Measurements from ENCODE around the gene MLST8. TPM values are rescaled to one million over a fixed set of nuclear protein-coding genes. Genes with fewer than 3 reads are reported as not detected.
"Not testable (repeated sequence)": the region's sequence is repeated elsewhere in the genome, so short reads cannot be mapped to it uniquely, and the experiment has no call there.

The MLST8 gene
- total RNA-seq, 1 donor from 2014 or later = 61.9 TPM

DNA sequence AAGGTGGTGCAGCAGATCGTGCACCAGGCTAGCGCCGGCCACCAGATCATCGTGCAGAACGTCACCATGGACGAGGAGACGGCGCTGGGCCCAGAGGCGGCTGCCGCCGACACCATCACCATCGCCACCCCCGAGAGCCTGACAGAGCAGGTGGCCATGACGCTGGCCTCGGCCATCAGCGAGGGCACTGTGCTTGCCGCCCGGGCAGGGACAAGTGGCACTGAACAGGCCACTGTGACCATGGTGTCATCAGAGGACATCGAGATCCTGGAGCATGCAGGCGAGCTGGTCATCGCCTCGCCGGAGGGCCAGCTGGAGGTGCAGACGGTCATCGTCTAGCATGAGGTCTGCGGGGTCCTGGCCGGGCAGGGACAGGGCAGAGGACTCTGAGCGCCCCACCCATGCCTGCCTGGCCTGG lies 30.0 kb downstream of the MLST8 start:
- no peaks in the 10 kb centered on the region for H3K4me1 Mint-ChIP-seq (ENCODE audit: low read depth)
- H3K27me3 Mint-ChIP-seq (ENCODE audit: insufficient read depth) = peaks cover 2% of the 10 kb centered on the region
- intact Hi-C loops (cut with micrococcal nuclease) = no loop called here
- no peaks in the 10 kb centered on the region for H3K9me3 Mint-ChIP-seq
- DNase-seq (ENCODE audit: low spot score) = no peak
- H3K36me3 Mint-ChIP-seq (ENCODE audit: low read depth) = peaks cover 5% of the 10 kb centered on the region
- H3K4me3 Mint-ChIP-seq = no peak overlapping the region
- H3K27ac Mint-ChIP-seq = no peak overlapping the region

DNA sequence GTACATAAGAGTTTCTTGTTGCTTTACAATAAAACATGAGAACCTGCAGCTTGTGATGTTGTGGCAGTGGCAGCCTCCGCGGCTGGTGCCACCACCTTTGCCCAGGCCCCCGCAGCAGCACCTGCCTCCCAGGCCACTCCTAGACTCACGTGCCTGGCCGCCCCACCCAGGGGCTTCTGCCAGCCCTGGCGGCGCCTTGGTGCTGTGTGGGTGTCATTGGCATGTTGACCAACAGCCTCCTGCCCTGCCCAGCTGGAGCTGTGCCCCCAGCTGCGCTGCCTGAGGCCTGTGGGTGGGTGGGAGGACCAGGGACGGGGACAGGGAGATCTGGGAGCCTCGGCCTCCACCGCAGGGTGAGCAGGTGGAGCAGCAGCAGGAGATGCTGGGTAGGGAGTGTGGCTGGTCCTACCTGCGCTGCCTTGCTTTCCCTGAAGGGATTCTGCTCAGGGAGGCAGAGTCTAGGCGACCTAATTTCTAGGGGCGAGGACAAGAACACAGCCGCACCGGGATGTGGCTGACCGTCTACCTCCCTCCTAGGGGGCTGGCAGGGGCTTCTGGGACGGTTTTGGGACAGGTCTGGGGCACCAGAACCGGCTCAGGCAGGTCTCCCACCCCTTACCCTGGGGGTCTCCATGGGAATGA lies 30.6 kb downstream of the MLST8 start:
- Mint-ChIP-seq H3K36me3 (ENCODE audit: low read depth) (peaks cover 5% of the 10 kb centered on the region), H3K4me1 (ENCODE audit: low read depth) (no peaks in the 10 kb centered on the region), H3K27me3 (ENCODE audit: insufficient read depth) (peaks cover 2% of the 10 kb centered on the region), H3K9me3 (no peaks in the 10 kb centered on the region), H3K4me3 (no peak overlapping the region), H3K27ac (no peak overlapping the region)
- intact Hi-C loops (cut with micrococcal nuclease) = no loop called here
- no peak for DNase-seq (ENCODE audit: low spot score)

DNA sequence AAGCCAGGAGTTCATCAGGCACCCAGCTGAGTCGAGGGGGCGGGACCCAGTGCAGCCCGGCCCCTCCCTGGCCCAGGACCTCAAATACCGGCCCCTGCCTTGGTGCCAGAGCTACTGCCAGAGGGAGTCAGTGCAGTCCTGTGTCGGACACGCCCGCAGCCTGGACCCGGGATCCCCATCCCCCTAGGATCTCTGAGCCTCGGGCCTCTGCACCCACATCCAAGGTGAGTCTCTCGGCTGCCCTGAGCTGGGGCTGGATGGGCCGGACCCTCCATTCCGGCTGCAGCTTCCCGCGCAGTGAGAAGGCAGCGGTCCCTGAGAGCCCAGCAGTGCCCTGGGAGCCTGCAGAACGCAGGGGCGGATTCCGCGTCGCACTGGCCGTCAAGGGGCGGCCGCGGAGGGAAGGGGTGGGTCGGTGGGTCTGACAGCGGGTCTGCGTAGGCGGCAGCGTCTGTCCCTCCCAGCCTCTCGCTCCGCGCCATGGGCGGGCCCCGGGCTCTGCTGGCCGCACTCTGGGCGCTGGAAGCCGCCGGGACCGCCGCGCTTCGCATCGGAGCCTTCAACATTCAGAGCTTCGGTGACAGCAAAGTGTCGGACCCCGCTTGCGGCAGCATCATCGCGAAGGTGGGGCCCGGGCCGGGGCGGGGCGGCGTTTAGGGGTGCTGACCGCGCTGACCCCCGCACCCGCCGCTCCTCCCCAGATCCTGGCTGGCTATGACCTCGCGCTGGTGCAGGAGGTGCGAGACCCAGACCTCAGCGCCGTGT lies 31.3 kb downstream of the MLST8 start, which contains the start of gene DNASE1L2:
DNASE1L2 (plus strand) TSS at position 108 of the 765 bp plus-strand sequence; CDS start at position 481, 373 bp downstream.
- Mint-ChIP-seq H3K27ac (no peak within 1 kb of the TSS), H3K4me3 (no peak within 1 kb of the TSS), H3K9me3 (no peaks in the 10 kb centered on the region), H3K27me3 (ENCODE audit: insufficient read depth) (peaks cover 2% of the 10 kb centered on the region), H3K4me1 (ENCODE audit: low read depth) (no peaks in the 10 kb centered on the region), H3K36me3 (ENCODE audit: low read depth) (peaks cover 5% of the 10 kb centered on the region)
- intact Hi-C loops (cut with micrococcal nuclease) = no loop called here
- no peak for DNase-seq (ENCODE audit: low spot score)

DNA sequence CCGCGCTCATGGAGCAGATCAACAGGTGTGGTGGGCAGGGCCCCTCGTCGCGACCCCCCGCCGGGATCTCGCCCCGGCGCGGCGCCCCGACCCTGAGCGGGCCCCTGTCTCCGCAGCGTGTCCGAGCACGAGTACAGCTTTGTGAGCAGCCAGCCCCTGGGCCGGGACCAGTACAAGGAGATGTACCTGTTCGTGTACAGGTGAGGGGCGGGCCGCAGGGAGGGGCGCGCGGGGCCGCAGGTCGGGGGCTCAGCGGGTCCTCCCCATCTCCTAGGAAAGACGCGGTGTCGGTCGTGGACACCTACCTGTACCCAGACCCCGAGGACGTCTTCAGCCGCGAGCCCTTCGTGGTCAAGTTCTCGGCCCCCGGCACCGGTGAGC lies 31.8 kb downstream of the MLST8 start:
- no peaks in the 10 kb centered on the region for H3K9me3 Mint-ChIP-seq
- peaks cover 2% of the 10 kb centered on the region for H3K27me3 Mint-ChIP-seq (ENCODE audit: insufficient read depth)
- H3K27ac Mint-ChIP-seq = no peak overlapping the region
- intact Hi-C loops (cut with micrococcal nuclease) = no loop called here
- H3K36me3 Mint-ChIP-seq (ENCODE audit: low read depth) = peaks cover 5% of the 10 kb centered on the region
- no peak for DNase-seq (ENCODE audit: low spot score)
- no peak overlapping the region for H3K4me3 Mint-ChIP-seq
- no peaks in the 10 kb centered on the region for H3K4me1 Mint-ChIP-seq (ENCODE audit: low read depth)

DNA sequence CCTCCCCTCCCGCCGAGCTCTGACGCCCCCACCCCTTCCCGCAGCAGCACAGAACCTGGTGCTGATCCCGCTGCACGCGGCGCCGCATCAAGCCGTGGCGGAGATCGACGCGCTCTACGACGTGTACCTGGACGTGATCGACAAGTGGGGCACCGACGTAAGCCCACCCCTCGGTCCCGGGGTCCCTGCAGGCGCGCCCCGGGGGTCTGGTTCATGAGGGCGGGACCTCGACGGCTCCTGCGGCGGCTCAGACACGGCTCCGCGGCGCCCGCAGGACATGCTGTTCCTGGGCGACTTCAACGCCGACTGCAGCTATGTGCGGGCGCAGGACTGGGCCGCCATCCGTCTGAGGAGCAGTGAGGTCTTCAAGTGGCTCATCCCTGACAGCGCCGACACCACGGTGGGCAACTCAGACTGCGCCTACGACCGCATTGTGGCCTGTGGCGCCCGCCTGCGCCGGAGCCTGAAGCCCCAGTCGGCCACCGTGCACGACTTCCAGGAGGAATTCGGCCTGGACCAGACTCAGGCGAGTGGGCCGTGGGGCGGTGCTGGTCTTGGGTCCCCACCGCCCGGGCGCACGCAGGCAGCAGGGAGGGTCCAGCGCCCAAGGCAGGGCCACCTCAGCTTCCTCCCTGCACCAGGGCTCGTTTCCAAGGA lies 32.4 kb downstream of the MLST8 start:
- no peak overlapping the region for H3K4me3 Mint-ChIP-seq
- no peak for DNase-seq (ENCODE audit: low spot score)
- intact Hi-C loops (cut with micrococcal nuclease) = no loop called here
- H3K27ac Mint-ChIP-seq = no peak overlapping the region
- peaks cover 7% of the 10 kb centered on the region for H3K36me3 Mint-ChIP-seq (ENCODE audit: low read depth)
- no peaks in the 10 kb centered on the region for H3K4me1 Mint-ChIP-seq (ENCODE audit: low read depth)
- no peaks in the 10 kb centered on the region for H3K9me3 Mint-ChIP-seq
- peaks cover 2% of the 10 kb centered on the region for H3K27me3 Mint-ChIP-seq (ENCODE audit: insufficient read depth)

DNA sequence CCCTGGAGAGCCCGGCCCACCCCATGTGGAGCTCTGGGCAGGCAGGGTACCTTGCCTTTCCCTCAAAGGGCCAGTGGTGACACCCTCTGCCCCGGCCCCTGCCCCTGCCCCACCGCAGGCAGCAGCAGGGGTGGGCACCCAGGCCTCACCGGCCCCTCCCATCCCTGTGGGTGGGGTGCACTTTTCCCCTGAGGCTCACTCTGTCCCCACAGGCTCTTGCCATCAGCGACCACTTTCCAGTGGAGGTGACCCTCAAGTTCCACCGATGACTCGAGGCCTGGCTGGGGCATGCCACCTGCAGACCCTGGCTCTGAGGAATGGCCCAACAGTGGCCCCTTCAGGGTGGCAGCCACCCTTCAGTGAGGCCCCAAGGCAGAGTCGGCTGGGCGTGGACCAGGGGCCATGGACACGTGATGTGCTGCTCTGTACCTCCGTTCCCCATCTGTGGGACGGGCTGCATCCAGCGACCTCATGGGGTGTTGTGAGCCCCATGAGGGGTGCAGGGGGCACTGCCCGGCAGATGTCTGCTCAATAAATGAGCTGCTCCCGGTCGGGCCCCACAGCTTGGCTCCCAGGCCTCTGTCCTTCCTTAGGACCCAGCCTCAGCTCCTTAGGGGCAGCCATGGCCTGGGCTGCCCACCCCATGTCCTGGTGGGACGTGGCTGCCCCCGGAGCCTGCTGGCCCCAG lies 33.0 kb downstream of the MLST8 start:
- H3K36me3 Mint-ChIP-seq (ENCODE audit: low read depth) = peaks cover 7% of the 10 kb centered on the region
- intact Hi-C loops (cut with micrococcal nuclease) = no loop called here
- DNase-seq (ENCODE audit: low spot score) = no peak
- H3K4me1 Mint-ChIP-seq (ENCODE audit: low read depth) = no peaks in the 10 kb centered on the region
- no peak overlapping the region for H3K27ac Mint-ChIP-seq
- peaks cover 2% of the 10 kb centered on the region for H3K27me3 Mint-ChIP-seq (ENCODE audit: insufficient read depth)
- H3K9me3 Mint-ChIP-seq = no peaks in the 10 kb centered on the region
- H3K4me3 Mint-ChIP-seq = no peak overlapping the region

DNA sequence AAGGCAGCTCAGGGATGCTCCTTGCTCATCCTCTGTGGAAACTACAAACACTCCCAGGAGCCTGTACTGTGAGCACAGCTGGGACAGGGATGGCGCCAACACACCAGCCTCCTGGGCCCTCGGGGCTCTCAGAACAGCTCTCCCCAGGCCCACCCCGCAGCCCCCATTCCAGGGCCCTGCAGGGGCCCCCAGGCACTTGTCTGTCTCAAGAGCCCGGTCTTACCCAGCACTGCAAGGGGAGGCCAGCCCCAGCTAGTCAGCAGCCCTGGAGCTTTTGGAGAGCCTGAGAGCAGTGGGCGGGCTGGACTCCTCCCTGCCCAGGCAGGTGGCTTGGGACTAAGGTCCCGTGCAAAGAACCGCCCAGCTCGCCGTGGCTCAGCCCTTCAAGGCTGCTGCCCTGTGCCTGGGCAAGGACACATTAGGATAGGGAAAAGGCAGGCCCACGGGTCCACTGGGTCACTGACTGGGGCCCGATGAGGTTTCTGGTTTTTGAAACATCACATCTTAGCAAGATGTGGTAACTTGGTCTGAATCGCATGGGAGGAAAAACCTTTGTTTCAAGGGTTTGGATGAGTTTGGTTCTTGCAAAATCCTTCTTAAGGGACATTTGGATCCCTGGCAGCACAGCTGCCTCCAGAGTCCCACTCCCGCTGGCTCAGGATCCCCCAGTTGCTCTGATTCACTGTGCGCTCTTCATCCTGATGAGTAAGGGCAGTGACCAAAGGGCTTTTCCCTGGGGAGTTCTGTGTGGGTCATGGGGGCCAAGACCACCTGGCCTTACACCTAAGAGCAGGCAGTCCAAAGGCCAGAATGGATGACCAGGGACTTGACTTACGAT lies 33.8 kb downstream of the MLST8 start:
- Mint-ChIP-seq H3K4me1 (ENCODE audit: low read depth) (no peaks in the 10 kb centered on the region), H3K36me3 (ENCODE audit: low read depth) (peaks cover 7% of the 10 kb centered on the region), H3K27ac (no peak overlapping the region), H3K4me3 (no peak overlapping the region), H3K9me3 (no peaks in the 10 kb centered on the region), H3K27me3 (ENCODE audit: insufficient read depth) (peaks cover 2% of the 10 kb centered on the region)
- DNase-seq (ENCODE audit: low spot score) = no peak
- intact Hi-C loops (cut with micrococcal nuclease) = no loop called here

DNA sequence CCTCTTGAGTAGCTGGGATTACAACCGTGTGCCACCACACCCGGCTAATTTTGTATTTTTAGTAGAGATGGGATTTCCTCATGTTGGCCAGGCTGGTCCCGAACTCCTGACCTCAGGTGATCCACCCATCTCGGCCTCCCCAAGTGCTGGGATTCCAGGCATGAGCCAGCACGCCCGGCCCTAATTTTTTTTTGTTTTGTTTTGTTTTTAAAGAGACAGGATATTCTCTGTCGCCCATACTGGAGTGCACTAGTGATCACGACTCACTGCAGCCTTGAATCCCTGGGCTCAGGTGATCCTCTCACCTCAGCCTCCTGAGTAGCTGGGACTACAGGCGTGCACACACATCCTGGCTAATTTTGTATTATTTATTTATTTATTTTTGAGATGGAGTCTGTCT lies 35.1 kb downstream of the MLST8 start:
- DNase-seq (ENCODE audit: low spot score); intact Hi-C loops (cut with micrococcal nuclease); H3K9me3 Mint-ChIP-seq; H3K4me3 Mint-ChIP-seq; H3K27ac Mint-ChIP-seq; H3K4me1 Mint-ChIP-seq (ENCODE audit: low read depth); H3K27me3 Mint-ChIP-seq (ENCODE audit: insufficient read depth); H3K36me3 Mint-ChIP-seq (ENCODE audit: low read depth): not testable (repeated sequence)

DNA sequence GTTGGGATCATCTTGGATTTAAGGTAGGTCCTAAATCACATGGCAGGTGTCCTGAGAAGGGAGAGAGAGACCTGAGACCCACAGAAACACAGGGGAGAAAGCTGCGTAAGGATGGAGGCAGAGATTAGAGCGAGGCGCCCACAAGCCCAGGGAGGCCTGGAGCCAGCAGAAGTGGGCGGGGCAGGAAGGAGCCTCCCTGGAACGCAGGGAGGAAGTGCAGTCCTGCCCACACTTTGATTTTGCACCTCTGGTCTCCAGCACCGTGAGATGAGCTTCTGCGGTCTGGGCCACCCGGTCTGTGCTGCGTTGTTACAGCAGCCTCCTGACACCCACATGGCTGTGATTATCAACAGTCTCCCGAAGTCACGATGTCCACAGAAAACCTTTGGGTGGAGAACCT lies 37.3 kb downstream of the MLST8 start:
- no peak overlapping the region for H3K27ac Mint-ChIP-seq

DNA sequence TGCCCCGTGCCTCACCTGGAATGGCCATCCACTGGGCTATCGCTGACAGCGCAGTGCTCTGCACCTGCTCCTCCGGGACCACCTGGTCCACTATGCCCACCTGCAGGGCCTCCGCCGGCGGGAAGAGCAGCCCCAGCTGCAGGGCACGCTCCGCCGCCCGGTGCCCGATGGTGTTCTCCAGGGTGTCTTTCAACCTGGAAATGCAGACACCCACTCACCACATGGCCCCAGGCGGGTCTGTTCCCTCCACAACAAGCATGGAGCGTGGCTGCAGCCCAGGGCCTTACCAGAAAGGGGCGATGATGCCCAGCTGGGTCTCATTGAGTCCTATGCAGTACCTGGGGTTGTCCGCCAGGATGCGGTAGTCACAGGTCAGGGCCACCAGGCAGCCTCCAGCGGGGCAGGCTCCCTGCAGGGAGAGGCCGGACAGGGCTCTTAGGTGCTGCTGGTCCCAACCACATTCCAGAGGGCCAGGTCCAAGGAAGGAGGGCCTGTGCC lies 37.8 kb downstream of the MLST8 start:
- no peak for DNase-seq (ENCODE audit: low spot score)
- Mint-ChIP-seq H3K27ac (no peak overlapping the region), H3K4me1 (ENCODE audit: low read depth) (no peaks in the 10 kb centered on the region), H3K9me3 (no peaks in the 10 kb centered on the region), H3K4me3 (no peak overlapping the region), H3K36me3 (ENCODE audit: low read depth) (peaks cover 8% of the 10 kb centered on the region), H3K27me3 (ENCODE audit: insufficient read depth) (no peaks in the 10 kb centered on the region)
- intact Hi-C loops (cut with micrococcal nuclease) = no loop called here

More for the DNA sequence above, 37.3 kb downstream of the MLST8 start:
- no peaks in the 10 kb centered on the region for H3K9me3 Mint-ChIP-seq
- H3K4me3 Mint-ChIP-seq = no peak overlapping the region
- no peaks in the 10 kb centered on the region for H3K27me3 Mint-ChIP-seq (ENCODE audit: insufficient read depth)
- intact Hi-C loops (cut with micrococcal nuclease) = no loop called here
- H3K36me3 Mint-ChIP-seq (ENCODE audit: low read depth) = peaks cover 8% of the 10 kb centered on the region
- DNase-seq (ENCODE audit: low spot score) = no peak
- H3K4me1 Mint-ChIP-seq (ENCODE audit: low read depth) = no peaks in the 10 kb centered on the region

DNA sequence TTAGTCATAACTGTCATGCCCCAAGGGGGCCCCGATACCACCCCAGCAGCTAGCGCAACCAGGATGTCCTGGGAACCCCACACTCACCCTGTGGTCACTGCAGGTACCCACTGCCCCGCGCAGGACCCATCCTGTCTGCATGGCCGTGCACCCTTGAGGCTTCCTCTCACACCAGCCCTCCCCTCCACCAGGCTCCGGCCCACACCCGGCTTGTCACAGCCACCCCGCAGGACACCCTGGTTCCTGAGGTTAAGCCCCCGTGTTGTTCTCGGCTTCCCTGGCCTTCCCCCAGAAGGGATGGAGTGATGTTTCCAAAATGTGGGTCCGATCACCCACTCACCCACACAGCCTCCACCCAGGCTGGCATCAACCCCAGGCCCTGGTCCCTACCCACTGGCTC lies 38.5 kb downstream of the MLST8 start:
- Mint-ChIP-seq H3K4me1 (ENCODE audit: low read depth) (no peaks in the 10 kb centered on the region), H3K9me3 (no peaks in the 10 kb centered on the region), H3K27me3 (ENCODE audit: insufficient read depth) (no peaks in the 10 kb centered on the region), H3K27ac (no peak overlapping the region), H3K36me3 (ENCODE audit: low read depth) (peaks cover 8% of the 10 kb centered on the region), H3K4me3 (no peak overlapping the region)
- DNase-seq (ENCODE audit: low spot score) = no peak
- intact Hi-C loops (cut with micrococcal nuclease) = no loop called here

DNA sequence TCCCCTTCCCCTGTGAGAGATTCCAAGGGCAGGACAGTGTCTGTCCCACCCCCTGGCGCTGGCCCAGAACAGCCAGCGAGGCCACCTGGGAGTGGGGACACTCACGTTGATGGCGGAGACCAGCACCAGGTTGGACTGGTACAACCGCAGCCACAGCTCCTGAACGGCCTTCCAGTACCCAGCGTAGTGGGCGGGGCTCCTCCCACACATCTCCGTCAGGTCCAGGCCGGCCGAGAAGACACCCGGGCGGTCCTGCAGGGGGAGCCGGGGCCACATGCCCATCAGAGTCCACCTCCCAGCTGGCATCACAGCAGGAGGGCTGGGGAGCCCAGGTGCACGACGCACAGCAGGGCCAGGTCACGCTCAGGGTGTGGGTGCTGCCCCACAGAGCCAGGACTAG lies 39.0 kb downstream of the MLST8 start:
- H3K27me3 Mint-ChIP-seq (ENCODE audit: insufficient read depth) = no peaks in the 10 kb centered on the region
- H3K4me1 Mint-ChIP-seq (ENCODE audit: low read depth) = no peaks in the 10 kb centered on the region

More for the DNA sequence above, 39.0 kb downstream of the MLST8 start:
- Mint-ChIP-seq H3K36me3 (ENCODE audit: low read depth) (peaks cover 8% of the 10 kb centered on the region), H3K9me3 (no peaks in the 10 kb centered on the region), H3K27ac (no peak overlapping the region), H3K4me3 (no peak overlapping the region)
- intact Hi-C loops (cut with micrococcal nuclease) = no loop called here
- no peak for DNase-seq (ENCODE audit: low spot score)
